BLaER1 treated with 17β-estradiol and CSF1 and Interleukin-3, amounts not matched to agents 10 nM and 100 nM (cell line): ENCODE results near the gene MAGEB2.

Experiments
- H3K27ac ChIP-seq, 11 experiments: shearing (Covaris generic); formaldehyde crosslinking; 2 replicates each; pipeline ENCODE4 v1.8.1; 2022
- H3K27me3 ChIP-seq, 11 experiments: shearing (Covaris generic); formaldehyde crosslinking; 2 replicates each; pipeline ENCODE4 v1.8.1; 2022
- H3K36me3 ChIP-seq, 11 experiments: shearing (Covaris generic); formaldehyde crosslinking; 2 replicates each; pipeline ENCODE4 v1.8.1; 2022
- H3K4me1 ChIP-seq, 10 experiments: shearing (Covaris generic); formaldehyde crosslinking; 2 replicates each; pipeline ENCODE4 v1.8.1; 2022
- H3K4me2 ChIP-seq, 11 experiments: shearing (Covaris generic); formaldehyde crosslinking; 2 replicates each; pipeline ENCODE4 v1.8.1; 2022
- H3K4me3 ChIP-seq, 10 experiments: shearing (Covaris generic); formaldehyde crosslinking; 2 replicates each; pipeline ENCODE4 v1.8.1; 2022
- H3K9ac ChIP-seq, 11 experiments: shearing (Covaris generic); formaldehyde crosslinking; 2 replicates each; pipeline ENCODE4 v1.8.1; 2022
- H3K9me3 ChIP-seq, 11 experiments: shearing (Covaris generic); formaldehyde crosslinking; replicated peaks in 1 of 11; 2 replicates each; pipeline ENCODE4 v1.8.1; 2022
- H4K20me1 ChIP-seq, 11 experiments: shearing (Covaris generic); formaldehyde crosslinking; 2 replicates each; pipeline ENCODE4 v1.8.1; 2022
- Cebpa-rat ChIP-seq, 11 experiments: shearing (Covaris generic); IDR thresholded peaks; 2 replicates each; pipeline ENCODE4 v1.8.1; 2022

MAGEB2 gene

GRCh38 chrX:30261012-30261411 is 45.6 kb downstream of the MAGEB2 start:
- peaks cover 0 to 10% (median 7%) of the 10 kb centered on the region in 11 experiments; a peak in 8 of 22 replicates for H3K9me3 ChIP-seq
- no peak for TF ChIP-seq Cebpa-rat (IDR thresholded peaks at IDR 0.05)
- H3K4me1 ChIP-seq: no peaks in the 10 kb centered on the region
- H3K9ac ChIP-seq: no peak overlapping the region
- H3K27me3 ChIP-seq: no peaks in the 10 kb centered on the region
- no peak overlapping the region for H3K27ac ChIP-seq
- no peaks in the 10 kb centered on the region for H3K36me3 ChIP-seq
- no peaks in the 10 kb centered on the region for H4K20me1 ChIP-seq
- no peak overlapping the region for H3K4me2 ChIP-seq
- H3K4me3 ChIP-seq: no peak overlapping the region

GRCh38 chrX:30262763-30263162 is 47.4 kb downstream of the MAGEB2 start:
- no peaks in the 10 kb centered on the region for H3K4me1 ChIP-seq
- no peak overlapping the region for H3K4me2 ChIP-seq
- no peaks in the 10 kb centered on the region for H3K36me3 ChIP-seq
- no peaks in the 10 kb centered on the region for H4K20me1 ChIP-seq
- no peak overlapping the region for H3K27ac ChIP-seq
- no peak overlapping the region for H3K9ac ChIP-seq
- no peak for TF ChIP-seq Cebpa-rat (IDR thresholded peaks at IDR 0.05)
- H3K27me3 ChIP-seq: no peaks in the 10 kb centered on the region
- H3K9me3 ChIP-seq: no peaks in the 10 kb centered on the region
- H3K4me3 ChIP-seq: no peak overlapping the region
